ENCODE data around the gene LHPP.

The LHPP gene

GRCh38 chr10:124637091-124637700, 175.6 kb downstream of the LHPP start:
- Mint-ChIP-seq H3K36me3 (ENCODE audit: low read depth) (peaks cover 32% of the 10 kb centered on the region), H3K27ac (no peak overlapping the region), H3K4me1 (peaks cover 12% of the 10 kb centered on the region), H3K9me3 (no peaks in the 10 kb centered on the region), H3K27me3 (ENCODE audit: low read depth) (peaks cover 3% of the 10 kb centered on the region), H3K4me3 (no peak overlapping the region)
- no peak for TF ChIP-seq CTCF (IDR thresholded peaks at IDR 0.05; ENCODE audit: unreplicated experiment in 3 of 3)

- no peak overlapping the region for H3K27ac Mint-ChIP-seq
- H3K9me3 Mint-ChIP-seq, result no peaks in the 10 kb centered on the region
- H3K4me1 Mint-ChIP-seq, result peaks cover 16% of the 10 kb centered on the region
- no peak for TF ChIP-seq CTCF (IDR thresholded peaks at IDR 0.05; ENCODE audit: unreplicated experiment in 3 of 3)
- H3K4me3 Mint-ChIP-seq, result no peak overlapping the region
- H3K36me3 Mint-ChIP-seq (ENCODE audit: low read depth), result peaks cover 32% of the 10 kb centered on the region
- peaks cover 3% of the 10 kb centered on the region for H3K27me3 Mint-ChIP-seq (ENCODE audit: low read depth)
Measured at GRCh38 chr10:124637746-124638145, 176.1 kb downstream of the LHPP start.

- peaks cover 20% of the 10 kb centered on the region for H3K36me3 Mint-ChIP-seq (ENCODE audit: low read depth)
Measured at GRCh38 chr10:124639206-124639605, 177.6 kb downstream of the LHPP start.

GRCh38 chr10:124639646-124640045, 178.0 kb downstream of the LHPP start:
- TF ChIP-seq CTCF (IDR thresholded peaks at IDR 0.05; ENCODE audit: unreplicated experiment in 3 of 3), result no peak
- peaks cover 18% of the 10 kb centered on the region for H3K36me3 Mint-ChIP-seq (ENCODE audit: low read depth)
- H3K27ac Mint-ChIP-seq, result no peak overlapping the region
- H3K4me3 Mint-ChIP-seq, result no peak overlapping the region
- no peaks in the 10 kb centered on the region for H3K9me3 Mint-ChIP-seq
- H3K4me1 Mint-ChIP-seq, result peaks cover 23% of the 10 kb centered on the region
- H3K27me3 Mint-ChIP-seq (ENCODE audit: low read depth), result peaks cover 3% of the 10 kb centered on the region

More at GRCh38 chr10:124639206-124639605, 177.6 kb downstream of the LHPP start:
- Mint-ChIP-seq H3K4me3 (no peak overlapping the region), H3K4me1 (peaks cover 23% of the 10 kb centered on the region), H3K27ac (no peak overlapping the region), H3K27me3 (ENCODE audit: low read depth) (peaks cover 3% of the 10 kb centered on the region), H3K9me3 (no peaks in the 10 kb centered on the region)
- no peak for TF ChIP-seq CTCF (IDR thresholded peaks at IDR 0.05; ENCODE audit: unreplicated experiment in 3 of 3)

- no peaks in the 10 kb centered on the region for H3K9me3 Mint-ChIP-seq
- peaks cover 24% of the 10 kb centered on the region for H3K4me1 Mint-ChIP-seq
- H3K4me3 Mint-ChIP-seq, result no peak overlapping the region
- peaks cover 3% of the 10 kb centered on the region for H3K27me3 Mint-ChIP-seq (ENCODE audit: low read depth)
- peaks cover 16% of the 10 kb centered on the region for H3K36me3 Mint-ChIP-seq (ENCODE audit: low read depth)
- no peak for TF ChIP-seq CTCF (IDR thresholded peaks at IDR 0.05; ENCODE audit: unreplicated experiment in 3 of 3)
- no peak overlapping the region for H3K27ac Mint-ChIP-seq
Measured at GRCh38 chr10:124640056-124640455, 178.4 kb downstream of the LHPP start.

- H3K27ac Mint-ChIP-seq, result peak overlapping the region in 2 of 3 experiments; percentile 43 to 49
- H3K4me3 Mint-ChIP-seq, result no peak overlapping the region
- H3K27me3 Mint-ChIP-seq (ENCODE audit: low read depth), result no peaks in the 10 kb centered on the region
- H3K36me3 Mint-ChIP-seq (ENCODE audit: low read depth), result peaks cover 12% of the 10 kb centered on the region
- no peaks in the 10 kb centered on the region for H3K9me3 Mint-ChIP-seq
- no peak for TF ChIP-seq CTCF (IDR thresholded peaks at IDR 0.05; ENCODE audit: unreplicated experiment in 3 of 3)
- H3K4me1 Mint-ChIP-seq, result peaks cover 30% of the 10 kb centered on the region
Measured at GRCh38 chr10:124640538-124641231, 179.1 kb downstream of the LHPP start.
